Neural cell (in vitro differentiated cells): Measurements from ENCODE around the gene C22orf39. TPM values are rescaled to one million over a fixed set of nuclear protein-coding genes. Genes with fewer than 3 reads are reported as not detected.
"Not testable (repeated sequence)": the region's sequence is repeated elsewhere in the genome, so short reads cannot be mapped to it uniquely, and the experiment has no call there.

Source experiments
- H2AFZ ChIP-seq: fragments of 200-600, 300-800 bp; sonication (generic), shearing (Covaris generic); 2 replicates; pipeline ENCODE4 v1.6.0; 2014; ENCODE audit warnings: low read depth, mild to moderate bottlenecking, antibody characterized with exemption, low read length, moderate library complexity
- H3F3A ChIP-seq: fragments of 200-600 bp; shearing (Covaris generic); 2 replicates; pipeline ENCODE4 v1.6.1; 2016; ENCODE audit warnings: mild to moderate bottlenecking, moderate library complexity, mixed read lengths, antibody characterized with exemption, low read length; ENCODE audit not compliant: insufficient read depth, poor library complexity, severe bottlenecking
- H3K27ac ChIP-seq: fragments of 200-600, 300-800 bp; sonication (generic), shearing (Covaris generic); 2 replicates; pipeline ENCODE4 v1.5.1; 2014; ENCODE audit warnings: mild to moderate bottlenecking, low read length, moderate library complexity
- H3K27me3 ChIP-seq: fragments of 300-800, 200-600 bp; sonication (generic), shearing (Covaris generic); 2 replicates; pipeline ENCODE4 v1.6.0; 2014; ENCODE audit warnings: mild to moderate bottlenecking, low read depth, low read length, moderate library complexity; ENCODE audit not compliant: insufficient read depth
- H3K36me3 ChIP-seq: fragments of 300-800, 200-600 bp; sonication (generic), shearing (Covaris generic); 2 replicates; pipeline ENCODE4 v1.5.1; 2014; ENCODE audit warnings: mild to moderate bottlenecking, antibody characterized with exemption, low read length, moderate library complexity; ENCODE audit not compliant: insufficient read depth
- H3K4me2 ChIP-seq: fragments of 300-800, 200-600 bp; sonication (generic), shearing (Covaris generic); 2 replicates; pipeline ENCODE4 v1.6.0; 2014; ENCODE audit warnings: mild to moderate bottlenecking, low read length
- H3K4me3 ChIP-seq: fragments of 300-800, 200-600 bp; sonication (generic), shearing (Covaris generic); 2 replicates; pipeline ENCODE4 v1.5.1; 2014; ENCODE audit warnings: mild to moderate bottlenecking, low read length, moderate library complexity
- H3K79me2 ChIP-seq: fragments of 200-600 bp; shearing (Covaris generic); replicated peaks from 2 replicates; pipeline ENCODE4 v1.6.0; 2014; ENCODE audit warnings: mild to moderate bottlenecking, low read length, moderate library complexity; ENCODE audit not compliant: insufficient read depth
- H3K9ac ChIP-seq: fragments of 300-800, 200-600 bp; sonication (generic), shearing (Covaris generic); 2 replicates; pipeline ENCODE4 v1.6.1; 2016; ENCODE audit warnings: mild to moderate bottlenecking, low read length, mixed read lengths
- H3K9me2 ChIP-seq: fragments of 200-600 bp; shearing (Covaris generic); 2 replicates; pipeline ENCODE4 v1.6.1; 2016; ENCODE audit warnings: mild to moderate bottlenecking, low read length, mixed read lengths; ENCODE audit not compliant: insufficient read depth
- H3K9me3 ChIP-seq: fragments of 200-600, 300-800 bp; sonication (generic), shearing (Covaris generic); 2 replicates; pipeline ENCODE4 v1.6.1; 2016; ENCODE audit warnings: mild to moderate bottlenecking, mixed run types, low read length, moderate library complexity, mixed read lengths
- H4K20me1 ChIP-seq: fragments of 200-600 bp; shearing (Covaris generic); 2 replicates; pipeline ENCODE4 v1.6.1; 2016; ENCODE audit warnings: mild to moderate bottlenecking, mixed run types; ENCODE audit not compliant: insufficient read depth
- EP300 ChIP-seq: fragments of 450-650 bp; conservative IDR thresholded peaks from 2 replicates; pipeline ENCODE4 v1.6.1; 2014; ENCODE audit warnings: antibody characterized with exemption, mild to moderate bottlenecking, moderate library complexity; ENCODE audit not compliant: poor library complexity, severe bottlenecking
- EZH2 ChIP-seq: fragments of 200-600, 300-800 bp; shearing (Covaris generic), sonication (generic); IDR thresholded peaks from 2 replicates; pipeline ENCODE4 v1.6.1; 2014; ENCODE audit warnings: antibody characterized with exemption, low read length, borderline replicate concordance, mild to moderate bottlenecking; ENCODE audit not compliant: insufficient read depth, poor library complexity, severe bottlenecking
- MXI1 ChIP-seq: fragments of 450-650 bp; conservative IDR thresholded peaks from 2 replicates; pipeline ENCODE4 v1.6.1; 2014; ENCODE audit warnings: antibody characterized with exemption, mild to moderate bottlenecking; ENCODE audit not compliant: poor library complexity, severe bottlenecking
- POLR2AphosphoS5 ChIP-seq: IDR thresholded peaks from 2 replicates; pipeline ENCODE4 v1.6.1; 2012
- RAD21 ChIP-seq: fragments of 450-650 bp; conservative IDR thresholded peaks from 2 replicates; pipeline ENCODE4 v1.6.1; 2014; ENCODE audit warnings: antibody characterized with exemption, mild to moderate bottlenecking, moderate library complexity
- SMC3 ChIP-seq: fragments of 450-650 bp; conservative IDR thresholded peaks from 2 replicates; pipeline ENCODE4 v1.6.1; 2014; ENCODE audit warnings: antibody characterized with exemption, mild to moderate bottlenecking, moderate library complexity; ENCODE audit not compliant: poor library complexity
- TAF1 ChIP-seq: IDR thresholded peaks from 2 replicates; pipeline ENCODE4 v1.6.1; 2012; ENCODE audit warnings: low read depth
- polyA plus RNA-seq: library from polyadenylated mRNA; depleted of rRNA; stranded (reverse); fragments of >200 nt; gene quantifications from 2 replicates; pipeline ENCODE4 v1.2.3, GENCODE V29; 2014
- TF ChIP-seq, protein P1 (sequence below): fragments of 450-650 bp; IDR thresholded peaks from 2 replicates; pipeline ENCODE4 v1.5.1; 2014; ENCODE audit warnings: antibody characterized with exemption, mild to moderate bottlenecking, moderate library complexity; ENCODE audit not compliant: poor library complexity, severe bottlenecking
- TF ChIP-seq, protein P2 (sequence below): IDR thresholded peaks from 2 replicates; pipeline ENCODE4 v1.6.1; 2012; ENCODE audit warnings: borderline replicate concordance

The C22orf39 gene
- polyA plus RNA-seq, 1 donor from 2014 or later, result 94.9 TPM

DNA sequence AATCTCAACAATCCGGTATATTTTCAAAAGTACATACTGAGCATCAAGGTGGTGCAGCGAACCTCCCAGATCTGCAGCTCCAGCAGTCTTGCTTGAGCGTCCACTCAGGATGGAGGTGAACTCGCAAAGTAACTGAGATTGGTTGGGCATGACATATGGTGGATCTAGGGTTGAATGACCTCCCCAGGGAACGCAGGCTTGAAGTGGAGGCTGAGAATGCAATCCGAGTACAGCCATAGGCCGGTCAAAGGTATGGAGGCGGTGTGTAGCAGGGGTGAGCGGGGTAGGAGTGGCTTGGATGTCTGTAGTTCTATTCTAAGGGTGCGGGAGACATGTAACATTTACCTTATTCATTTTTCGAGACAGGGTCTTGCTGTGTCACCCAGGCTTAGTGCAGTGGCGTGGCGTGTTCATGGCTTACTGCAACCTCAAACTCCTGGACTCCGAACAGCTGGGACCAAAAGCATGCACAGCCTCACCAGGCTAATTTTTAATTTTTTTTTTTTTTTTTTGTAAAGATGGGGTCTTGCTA is 631 bp upstream of the C22orf39 start:
- Histone ChIP-seq H3K79me2 (peaks cover 44% of the 10 kb centered on the region), H3K27me3 (no peaks in the 10 kb centered on the region), H3K27ac (peak overlapping the region; percentile 88), H4K20me1 (no peaks in the 10 kb centered on the region), H3K4me3 (peak overlapping the region; percentile 98), H3K4me2 (peak overlapping the region; percentile 100), H3K36me3 (peaks cover 9% of the 10 kb centered on the region), H3K9me3 (no peaks in the 10 kb centered on the region), H3K9me2 (no peaks in the 10 kb centered on the region), H2AFZ (peak overlapping the region; percentile 83), H3K9ac (peak overlapping the region; percentile 84), H3F3A (no peaks in the 10 kb centered on the region)
- TF ChIP-seq, protein P1, sequence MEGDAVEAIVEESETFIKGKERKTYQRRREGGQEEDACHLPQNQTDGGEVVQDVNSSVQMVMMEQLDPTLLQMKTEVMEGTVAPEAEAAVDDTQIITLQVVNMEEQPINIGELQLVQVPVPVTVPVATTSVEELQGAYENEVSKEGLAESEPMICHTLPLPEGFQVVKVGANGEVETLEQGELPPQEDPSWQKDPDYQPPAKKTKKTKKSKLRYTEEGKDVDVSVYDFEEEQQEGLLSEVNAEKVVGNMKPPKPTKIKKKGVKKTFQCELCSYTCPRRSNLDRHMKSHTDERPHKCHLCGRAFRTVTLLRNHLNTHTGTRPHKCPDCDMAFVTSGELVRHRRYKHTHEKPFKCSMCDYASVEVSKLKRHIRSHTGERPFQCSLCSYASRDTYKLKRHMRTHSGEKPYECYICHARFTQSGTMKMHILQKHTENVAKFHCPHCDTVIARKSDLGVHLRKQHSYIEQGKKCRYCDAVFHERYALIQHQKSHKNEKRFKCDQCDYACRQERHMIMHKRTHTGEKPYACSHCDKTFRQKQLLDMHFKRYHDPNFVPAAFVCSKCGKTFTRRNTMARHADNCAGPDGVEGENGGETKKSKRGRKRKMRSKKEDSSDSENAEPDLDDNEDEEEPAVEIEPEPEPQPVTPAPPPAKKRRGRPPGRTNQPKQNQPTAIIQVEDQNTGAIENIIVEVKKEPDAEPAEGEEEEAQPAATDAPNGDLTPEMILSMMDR, result no peak
- no peak for TF ChIP-seq TAF1
- TF ChIP-seq MXI1, result peak; percentile 30
- peak; percentile 9 for TF ChIP-seq SMC3
- TF ChIP-seq EZH2, result no peak
- TF ChIP-seq RAD21, result no peak
- no peak for TF ChIP-seq POLR2AphosphoS5
- TF ChIP-seq EP300, result peak; percentile 11
- TF ChIP-seq, protein P2, sequence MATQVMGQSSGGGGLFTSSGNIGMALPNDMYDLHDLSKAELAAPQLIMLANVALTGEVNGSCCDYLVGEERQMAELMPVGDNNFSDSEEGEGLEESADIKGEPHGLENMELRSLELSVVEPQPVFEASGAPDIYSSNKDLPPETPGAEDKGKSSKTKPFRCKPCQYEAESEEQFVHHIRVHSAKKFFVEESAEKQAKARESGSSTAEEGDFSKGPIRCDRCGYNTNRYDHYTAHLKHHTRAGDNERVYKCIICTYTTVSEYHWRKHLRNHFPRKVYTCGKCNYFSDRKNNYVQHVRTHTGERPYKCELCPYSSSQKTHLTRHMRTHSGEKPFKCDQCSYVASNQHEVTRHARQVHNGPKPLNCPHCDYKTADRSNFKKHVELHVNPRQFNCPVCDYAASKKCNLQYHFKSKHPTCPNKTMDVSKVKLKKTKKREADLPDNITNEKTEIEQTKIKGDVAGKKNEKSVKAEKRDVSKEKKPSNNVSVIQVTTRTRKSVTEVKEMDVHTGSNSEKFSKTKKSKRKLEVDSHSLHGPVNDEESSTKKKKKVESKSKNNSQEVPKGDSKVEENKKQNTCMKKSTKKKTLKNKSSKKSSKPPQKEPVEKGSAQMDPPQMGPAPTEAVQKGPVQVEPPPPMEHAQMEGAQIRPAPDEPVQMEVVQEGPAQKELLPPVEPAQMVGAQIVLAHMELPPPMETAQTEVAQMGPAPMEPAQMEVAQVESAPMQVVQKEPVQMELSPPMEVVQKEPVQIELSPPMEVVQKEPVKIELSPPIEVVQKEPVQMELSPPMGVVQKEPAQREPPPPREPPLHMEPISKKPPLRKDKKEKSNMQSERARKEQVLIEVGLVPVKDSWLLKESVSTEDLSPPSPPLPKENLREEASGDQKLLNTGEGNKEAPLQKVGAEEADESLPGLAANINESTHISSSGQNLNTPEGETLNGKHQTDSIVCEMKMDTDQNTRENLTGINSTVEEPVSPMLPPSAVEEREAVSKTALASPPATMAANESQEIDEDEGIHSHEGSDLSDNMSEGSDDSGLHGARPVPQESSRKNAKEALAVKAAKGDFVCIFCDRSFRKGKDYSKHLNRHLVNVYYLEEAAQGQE, result no peak

DNA sequence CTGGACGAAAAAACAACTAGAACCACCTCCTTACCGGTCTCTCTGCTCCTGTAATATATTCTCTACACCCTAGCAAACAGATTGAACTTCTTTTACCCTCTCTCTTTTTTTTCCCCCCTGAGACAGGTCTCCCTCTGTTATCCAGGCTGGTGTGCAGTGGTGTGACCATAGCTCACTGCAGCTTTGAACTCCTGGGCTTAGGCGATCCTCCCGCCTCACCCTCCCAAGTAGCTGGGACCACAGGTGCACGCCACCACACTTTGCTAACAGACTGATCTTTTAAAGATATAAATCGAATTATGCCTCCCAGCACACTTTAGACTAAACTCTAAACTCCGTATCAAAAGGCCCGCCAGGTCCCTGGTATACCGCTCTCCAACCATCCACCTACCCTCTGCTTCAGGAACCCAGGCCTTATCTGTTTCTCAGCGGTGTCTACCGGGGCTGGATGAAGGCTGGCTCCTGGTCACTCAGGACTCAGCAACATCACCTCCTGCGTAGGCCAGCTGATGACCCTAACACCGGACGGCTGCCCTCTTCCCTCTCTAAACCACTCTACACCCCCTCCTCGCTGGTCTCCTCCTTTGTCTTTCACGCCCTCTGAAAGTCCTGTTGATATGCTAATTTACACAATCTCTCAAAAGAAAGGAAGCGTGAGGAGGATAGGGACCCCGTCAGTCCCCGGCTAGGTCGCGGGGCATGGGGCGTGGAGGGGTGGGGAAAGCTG is 745 bp downstream of the C22orf39 start:
- TF ChIP-seq, protein P1, result no peak
- no peak for TF ChIP-seq POLR2AphosphoS5
- TF ChIP-seq RAD21, result no peak
- TF ChIP-seq SMC3, result no peak
- no peak for TF ChIP-seq EZH2
- Histone ChIP-seq H2AFZ (peak overlapping the region; percentile 21), H3K4me3 (peak overlapping the region; percentile 98), H3K9me3 (no peaks in the 10 kb centered on the region), H3F3A (no peaks in the 10 kb centered on the region), H3K79me2 (peaks cover 54% of the 10 kb centered on the region), H3K4me2 (peak overlapping the region; percentile 79), H3K27ac (peak overlapping the region; percentile 88), H3K36me3 (peaks cover 9% of the 10 kb centered on the region), H3K9ac (peak overlapping the region; percentile 84), H3K9me2 (no peaks in the 10 kb centered on the region), H3K27me3 (no peaks in the 10 kb centered on the region), H4K20me1 (no peaks in the 10 kb centered on the region)

DNA sequence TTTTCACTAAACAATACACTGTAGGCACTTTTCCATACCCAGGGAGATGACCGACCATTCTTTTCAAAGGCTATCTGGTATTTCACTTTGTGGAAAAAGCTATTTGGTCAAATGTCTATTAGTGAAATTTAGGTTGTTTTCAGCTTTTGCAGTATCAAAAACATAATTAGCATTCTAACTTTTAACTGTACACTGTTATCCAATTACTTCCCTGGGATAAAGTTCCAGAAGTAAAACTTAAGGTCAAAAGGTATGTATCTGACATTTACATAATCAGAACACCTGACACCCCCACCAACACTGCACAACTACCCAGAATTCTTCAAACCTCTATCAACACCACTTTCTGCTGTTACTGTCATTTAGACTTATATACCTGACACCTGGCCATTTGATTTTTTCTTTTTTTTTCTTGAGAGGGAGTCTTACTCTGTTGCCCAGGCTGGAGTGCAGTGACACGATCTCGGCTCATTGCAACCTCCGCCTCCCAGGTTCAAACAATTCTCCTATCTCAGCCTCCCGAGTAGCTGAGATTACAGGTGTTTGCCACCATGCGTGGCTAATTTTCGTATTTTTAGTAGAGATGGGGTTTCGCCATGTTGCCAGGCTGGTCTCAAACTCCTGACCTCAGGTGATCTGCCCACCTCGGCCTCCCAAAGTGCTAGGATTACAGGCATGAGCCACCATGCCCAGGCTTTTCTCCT is 2.1 kb downstream of the C22orf39 start:
- H3K36me3 ChIP-seq, H3F3A ChIP-seq, H2AFZ ChIP-seq, H3K27ac ChIP-seq, H3K27me3 ChIP-seq, H3K4me2 ChIP-seq, H3K9me3 ChIP-seq, H3K9ac ChIP-seq, H3K4me3 ChIP-seq, H3K9me2 ChIP-seq, H4K20me1 ChIP-seq: not testable (repeated sequence)
- H3K79me2 ChIP-seq, result peaks cover 67% of the 10 kb centered on the region
